ENCODE results near the gene MEGF11.

The MEGF11 gene

GRCh38 chr15:66239514-66239913, 14.0 kb downstream of the MEGF11 start:
- DNase-seq: no peak

GRCh38 chr15:66238318-66238717, 15.2 kb downstream of the MEGF11 start:
- DNase-seq: no peak

- no peak for DNase-seq
Observed at GRCh38 chr15:66237513-66238235, 15.9 kb downstream of the MEGF11 start.

- no peak for DNase-seq
Observed at GRCh38 chr15:66236806-66237375, 16.7 kb downstream of the MEGF11 start.

GRCh38 chr15:66235866-66236265, 17.7 kb downstream of the MEGF11 start:
- no peak for DNase-seq

- DNase-seq: no peak
Observed at GRCh38 chr15:66234798-66235197, 18.8 kb downstream of the MEGF11 start.

GRCh38 chr15:66233487-66234415, 19.8 kb downstream of the MEGF11 start:
- DNase-seq: peak; percentile 68 to 87 (median 78)

GRCh38 chr15:66232267-66232625, 21.3 kb downstream of the MEGF11 start:
- no peak for DNase-seq

GRCh38 chr15:66231394-66232266, 21.9 kb downstream of the MEGF11 start:
- no peak for DNase-seq

- no peak for DNase-seq
Observed at GRCh38 chr15:66229790-66230465, 23.6 kb downstream of the MEGF11 start.

GRCh38 chr15:66228807-66229735, 24.5 kb downstream of the MEGF11 start:
- no peak for DNase-seq

- no peak for DNase-seq
Observed at GRCh38 chr15:66226736-66227135, 26.8 kb downstream of the MEGF11 start.

- no peak for DNase-seq
Observed at GRCh38 chr15:66225656-66226274, 27.8 kb downstream of the MEGF11 start.

GRCh38 chr15:66224946-66225345, 28.6 kb downstream of the MEGF11 start:
- no peak for DNase-seq

GRCh38 chr15:66222273-66223198, 31.0 kb downstream of the MEGF11 start:
- DNase-seq: no peak

- no peak for DNase-seq
Observed at GRCh38 chr15:66221126-66221525, 32.4 kb downstream of the MEGF11 start.

GRCh38 chr15:66220601-66221000, 32.9 kb downstream of the MEGF11 start:
- peak in 2 of 4 experiments; percentile 10 to 21 for DNase-seq

- no peak for DNase-seq
Observed at GRCh38 chr15:66219339-66219738, 34.2 kb downstream of the MEGF11 start.

GRCh38 chr15:66216806-66217205, 36.7 kb downstream of the MEGF11 start:
- peak in 1 of 4 experiments; percentile 10 for DNase-seq

Measured in suppressor macrophage (primary cell).